ENCODE data around the gene CLRN3. TPM values are rescaled to one million over a fixed set of nuclear protein-coding genes. Genes with fewer than 3 reads are reported as not detected.

The CLRN3 gene, protein sequence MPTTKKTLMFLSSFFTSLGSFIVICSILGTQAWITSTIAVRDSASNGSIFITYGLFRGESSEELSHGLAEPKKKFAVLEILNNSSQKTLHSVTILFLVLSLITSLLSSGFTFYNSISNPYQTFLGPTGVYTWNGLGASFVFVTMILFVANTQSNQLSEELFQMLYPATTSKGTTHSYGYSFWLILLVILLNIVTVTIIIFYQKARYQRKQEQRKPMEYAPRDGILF
- 1 to 10 TPM in 1 of 12 donors, under 1 TPM in 2, not detected in 9; 0.14 to 1.6 (median 0.16) TPM for polyA plus RNA-seq (ENCODE audit: insufficient read length in 12 of 12)
- long read RNA-seq, donor 1, transcript CLRN3-201 (3 exons, 1,152 nt) = major isoform, 47 of 107 reads
- long read RNA-seq, donor 1, partial matches to known transcripts = 60 of 107 reads
- long read RNA-seq, donor 1, other reads (novel, unspliced or antisense) = 0 of 107 reads
- long read RNA-seq, donor 2 = 0 reads
- long read RNA-seq, donor 3 = 0 reads
- long read RNA-seq, donor 4 = 0 reads
- long read RNA-seq, donor 5 = 0 reads
- long read RNA-seq, donor 6 = 0 reads
- long read RNA-seq, donor 7 = 0 reads
- long read RNA-seq, donor 8 = 0 reads
- long read RNA-seq, donor 9 = 0 reads
- long read RNA-seq, donor 10 = 0 reads
- long read RNA-seq, donor 11 = 0 reads

DNA sequence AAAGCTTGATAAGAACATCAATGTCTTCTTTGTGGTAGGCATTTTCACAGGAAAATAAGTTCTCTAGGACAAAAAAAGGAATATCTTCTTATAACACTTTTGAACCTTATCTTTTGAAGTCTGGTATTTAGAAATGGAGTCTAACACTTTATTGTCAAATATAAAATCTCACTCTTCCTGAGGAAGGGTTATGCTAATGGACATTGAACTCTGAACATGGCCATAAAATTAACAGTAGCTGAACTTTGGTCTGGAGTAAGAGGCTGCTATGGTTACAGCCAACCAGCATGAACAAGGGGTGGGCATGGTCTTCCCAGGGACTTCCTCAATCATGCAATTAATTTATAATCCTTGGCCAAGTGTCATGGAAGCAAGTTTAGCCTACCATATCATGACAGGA lies at the start of gene CLRN3:
Gene CLRN3, minus strand, starts transcription at position 199 of the 400 bp plus-strand sequence. Its CDS starts 157 bp downstream, at position 42.
- no peak for DNase-seq

DNA sequence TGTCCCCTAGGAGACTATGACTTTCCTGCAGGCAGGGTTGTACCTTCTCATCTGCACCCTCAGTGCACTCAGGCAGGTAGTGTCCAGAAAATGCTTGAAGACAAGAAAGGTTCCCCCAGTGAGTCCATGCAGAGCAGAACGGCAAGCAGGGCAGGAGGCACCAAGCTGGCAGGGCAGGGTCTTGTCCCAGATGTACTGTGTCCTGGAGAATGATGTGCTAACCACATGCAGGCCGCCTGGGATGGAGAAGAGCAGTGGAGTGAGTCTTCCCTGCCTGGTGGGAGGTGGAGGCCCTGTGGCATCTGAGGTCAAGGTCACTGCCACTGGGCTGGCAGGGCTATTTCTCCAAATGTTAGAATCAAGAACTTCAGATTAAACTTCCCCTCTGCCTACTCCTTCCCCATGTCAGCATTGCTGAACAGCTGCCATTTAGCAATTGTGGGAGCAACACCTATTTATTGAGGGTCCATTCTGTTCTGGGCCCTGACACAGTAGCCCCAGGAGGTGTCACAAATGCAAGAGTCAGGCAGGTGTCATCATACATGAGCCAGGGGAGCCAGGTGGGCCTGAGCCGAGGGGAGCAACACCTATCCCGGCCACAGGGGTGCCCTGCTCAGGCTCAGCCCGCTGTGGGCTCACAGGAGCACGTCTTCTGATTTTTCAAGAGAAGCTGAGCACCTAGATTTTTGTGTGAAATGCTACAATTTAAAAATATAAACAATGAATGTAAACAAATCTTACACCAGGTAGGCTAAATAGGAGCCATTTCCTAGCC lies 48.3 kb upstream of the CLRN3 start:
- DNase-seq = no peak

DNA sequence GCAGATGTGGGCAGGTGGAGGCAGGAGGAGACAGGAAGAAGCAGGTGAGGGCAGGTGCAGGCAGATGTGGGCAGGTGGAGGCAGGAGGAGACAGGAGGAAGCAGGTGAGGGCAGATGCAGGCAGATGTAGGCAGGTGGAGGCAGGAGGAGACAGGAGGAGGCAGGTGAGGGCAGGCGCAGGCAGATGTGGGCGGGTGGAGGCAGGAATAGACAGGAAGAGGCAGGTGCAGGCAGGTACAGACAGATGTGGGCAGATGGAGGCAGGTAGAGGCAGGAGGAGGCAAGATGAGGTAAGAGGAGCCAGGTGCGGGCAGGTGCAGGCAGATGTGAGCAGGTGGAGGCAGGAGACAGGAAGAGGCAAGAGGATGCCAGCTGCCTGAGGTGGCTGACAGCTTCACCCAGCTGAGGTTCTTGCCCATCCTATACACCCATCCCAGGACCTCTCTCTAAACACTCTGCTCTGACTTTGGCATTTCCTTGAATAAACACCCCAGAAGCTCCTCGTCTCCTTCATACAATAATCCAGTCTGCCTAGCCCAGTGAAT lies 47.1 kb upstream of the CLRN3 start:
- no peak for DNase-seq

DNA sequence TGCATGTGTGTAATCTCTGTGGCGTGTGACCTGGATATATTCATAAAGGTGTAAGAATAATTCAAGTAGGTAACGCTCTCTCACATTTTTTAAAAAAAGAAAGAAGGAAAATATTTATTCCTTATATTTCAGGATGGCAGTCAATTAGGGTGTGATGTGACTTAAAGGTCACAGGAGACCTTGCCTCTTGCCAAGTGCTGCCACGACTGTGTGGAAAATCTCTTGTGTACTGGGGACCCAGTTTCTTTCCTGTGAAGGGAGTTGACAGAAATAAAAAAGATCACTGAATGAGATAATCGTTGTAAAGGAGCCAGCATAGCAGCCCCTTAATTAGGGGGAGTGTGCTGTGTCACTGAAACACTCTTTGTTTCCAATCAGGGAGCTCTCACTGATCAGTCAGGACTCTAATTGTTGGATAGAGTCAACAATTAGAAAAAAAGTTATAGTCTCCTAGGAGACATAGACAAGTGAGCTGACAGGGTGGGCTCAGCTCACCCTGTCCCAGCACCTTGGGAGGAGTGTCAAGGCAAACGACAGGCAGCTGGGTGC lies 45.2 kb upstream of the CLRN3 start:
- no peak for DNase-seq

DNA sequence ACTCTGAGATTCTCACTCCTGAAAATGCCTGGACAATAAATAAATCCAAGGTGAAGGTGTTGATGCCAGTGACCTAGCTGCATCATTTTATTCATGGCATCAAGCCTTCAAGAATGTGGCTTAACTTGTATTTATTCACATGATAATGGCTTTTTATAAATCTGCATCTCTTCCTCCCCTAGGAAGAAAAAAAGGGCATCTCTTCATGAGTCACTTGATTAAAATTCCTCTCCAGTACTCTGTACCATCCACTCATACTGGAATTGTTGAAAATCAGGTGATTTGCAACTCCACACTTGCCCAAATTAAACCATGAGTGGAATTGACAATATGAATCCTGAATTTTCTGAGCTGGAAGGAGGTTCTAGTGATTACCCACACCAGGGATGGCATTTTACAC lies 44.3 kb upstream of the CLRN3 start:
- DNase-seq = no peak

DNA sequence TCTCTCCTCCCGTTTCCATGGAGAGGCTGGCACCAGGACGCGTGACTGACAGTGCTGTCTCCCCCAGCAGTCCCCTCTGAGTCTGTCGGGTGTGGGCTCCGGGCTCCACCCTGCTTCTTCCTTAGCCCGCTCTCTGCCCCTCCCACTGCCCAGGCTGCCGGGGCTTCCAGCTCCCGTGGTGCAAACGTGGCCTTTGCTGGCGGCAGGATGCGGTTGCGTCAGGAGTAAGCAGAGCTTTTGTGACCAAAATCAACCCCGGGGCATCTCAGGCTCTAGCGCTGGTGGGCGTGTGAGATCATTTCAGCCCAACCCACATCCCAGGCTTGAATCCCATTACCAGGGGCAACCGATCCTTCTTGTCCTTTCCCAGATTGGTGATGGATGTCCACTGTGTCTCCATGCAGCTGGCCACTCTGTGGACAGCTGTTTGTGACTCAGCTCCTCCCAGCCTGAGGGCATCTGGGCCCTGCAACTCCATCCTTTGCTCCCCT lies 42.4 kb upstream of the CLRN3 start:
- peak; percentile 23 for DNase-seq

DNA sequence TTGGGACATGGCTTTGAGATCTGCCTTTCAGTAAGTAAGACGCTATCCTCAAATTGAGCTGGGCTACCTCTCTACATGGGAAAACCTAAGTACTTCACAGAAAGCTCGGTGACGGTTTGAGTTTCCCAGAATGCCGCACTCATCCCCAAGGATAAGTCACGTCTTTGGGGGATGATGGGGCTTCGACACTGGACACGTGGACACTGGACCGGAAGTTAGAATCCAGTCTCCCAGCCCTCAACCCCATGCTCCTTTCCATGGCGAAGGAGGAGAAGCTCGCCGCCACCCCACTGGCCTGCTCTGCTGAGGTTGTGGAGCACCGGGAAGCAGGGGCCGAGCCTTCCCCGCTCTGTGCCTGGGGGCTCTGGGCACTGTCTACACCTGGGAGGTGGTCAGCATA lies 41.6 kb upstream of the CLRN3 start:
- DNase-seq = no peak

DNA sequence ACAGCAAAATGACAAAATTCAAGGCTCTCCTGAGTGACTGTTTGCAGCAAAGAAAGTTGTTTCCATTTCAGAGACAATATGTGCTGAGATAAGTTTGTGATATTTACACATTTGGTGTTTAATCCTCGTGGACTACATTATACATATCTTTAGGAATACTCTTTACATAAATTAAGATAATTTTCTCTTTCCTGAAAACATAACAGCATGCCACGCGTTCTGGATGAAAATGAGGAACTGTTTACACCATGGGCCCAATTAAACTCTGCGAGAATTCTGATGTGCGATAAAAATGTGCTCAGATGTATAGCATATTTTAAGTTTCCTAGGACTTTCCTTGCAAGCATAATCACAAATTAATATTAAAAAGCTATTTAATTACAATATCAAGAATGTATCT lies 40.5 kb upstream of the CLRN3 start:
- no peak for DNase-seq

DNA sequence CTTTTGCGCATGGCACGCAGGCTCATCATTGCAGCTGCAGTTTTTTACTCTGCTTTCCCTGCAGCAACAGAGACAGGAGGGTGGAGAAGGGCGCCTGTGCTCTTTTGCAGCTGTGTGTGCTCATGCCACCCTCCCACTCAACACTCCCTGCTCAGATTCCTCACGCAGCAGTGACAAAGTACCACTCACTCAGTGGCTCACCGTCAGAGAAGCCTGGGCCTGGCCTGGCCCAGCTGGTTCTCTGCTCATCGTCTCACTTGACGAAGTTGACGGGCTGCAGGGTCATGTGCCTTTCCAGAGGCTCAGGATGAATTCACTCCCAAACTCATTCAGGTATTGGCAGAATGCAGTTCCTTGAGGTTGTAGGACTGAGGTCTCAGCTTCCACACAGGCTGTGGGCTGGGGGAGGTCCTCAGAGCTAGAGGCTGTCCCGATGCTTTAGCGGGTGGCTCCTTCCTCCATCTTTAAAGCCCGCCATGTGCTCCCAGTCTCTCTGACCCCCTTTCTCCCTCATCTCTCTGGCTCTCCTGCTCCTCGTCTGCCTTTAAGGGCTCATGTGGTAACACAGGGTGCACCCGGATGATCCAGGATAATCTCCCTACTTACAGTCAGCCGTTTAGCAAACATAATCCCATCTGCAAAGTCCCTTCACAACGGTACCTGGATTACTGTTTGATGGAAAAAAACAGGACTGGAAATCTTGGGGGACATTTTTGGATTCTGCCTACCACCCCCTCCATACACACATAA lies 40.0 kb upstream of the CLRN3 start:
- no peak for DNase-seq

DNA sequence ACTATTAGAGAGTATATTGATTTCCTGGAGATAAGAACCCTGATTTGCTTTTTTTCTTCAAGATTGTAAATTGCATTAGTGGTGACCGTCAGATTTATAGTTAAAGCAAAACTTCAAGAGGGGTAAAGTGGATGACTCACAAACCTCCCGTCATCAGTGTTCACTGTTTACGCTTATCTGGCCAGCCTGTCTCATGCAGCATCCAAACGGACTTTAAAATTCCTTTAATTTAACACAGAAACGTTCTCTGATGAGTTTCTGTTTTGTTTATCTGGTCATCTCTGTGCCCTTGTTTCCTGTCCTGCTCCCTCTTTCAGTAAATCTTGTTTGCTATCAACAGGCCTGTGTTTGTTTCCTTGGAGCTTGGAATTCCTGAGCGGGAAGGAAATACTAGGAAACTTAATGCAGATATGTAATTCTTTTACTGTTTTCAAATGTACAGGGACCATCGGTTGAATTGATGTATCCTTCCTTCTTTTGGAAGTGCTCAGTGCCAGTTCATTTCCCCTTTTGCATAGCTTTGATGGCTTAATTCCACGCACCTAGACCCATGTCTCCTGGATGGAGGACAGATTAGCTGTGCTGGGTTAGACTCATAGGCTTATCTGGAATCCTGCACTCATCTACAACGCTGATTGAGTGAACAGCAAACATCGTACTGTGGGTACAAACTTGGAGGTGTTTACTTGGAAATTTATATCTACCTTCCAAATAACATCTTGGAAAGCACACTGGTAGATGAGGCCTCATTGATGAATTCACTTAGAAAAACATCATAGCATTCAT lies 35.5 kb upstream of the CLRN3 start:
- no peak for DNase-seq

DNA sequence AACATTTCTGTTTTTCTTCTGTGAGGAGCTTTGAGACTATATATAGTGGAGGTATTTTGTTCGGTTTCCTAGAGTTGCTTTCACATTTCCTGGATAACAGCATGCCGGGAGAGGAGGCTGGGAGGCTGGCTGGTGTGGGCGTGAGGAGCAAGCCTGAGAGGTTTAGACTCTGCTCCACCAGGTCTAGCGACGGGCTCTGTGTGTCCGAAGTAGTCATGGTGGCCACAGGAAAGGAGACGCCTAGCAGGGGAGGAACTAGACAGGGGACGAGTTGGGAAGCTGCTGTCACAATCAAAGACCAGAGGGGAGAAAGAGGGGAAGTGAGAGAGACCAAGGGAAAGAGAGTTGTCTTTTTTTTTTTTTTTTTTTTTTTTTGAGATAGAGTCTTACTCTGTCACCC lies 33.7 kb upstream of the CLRN3 start:
- DNase-seq = no peak

DNA sequence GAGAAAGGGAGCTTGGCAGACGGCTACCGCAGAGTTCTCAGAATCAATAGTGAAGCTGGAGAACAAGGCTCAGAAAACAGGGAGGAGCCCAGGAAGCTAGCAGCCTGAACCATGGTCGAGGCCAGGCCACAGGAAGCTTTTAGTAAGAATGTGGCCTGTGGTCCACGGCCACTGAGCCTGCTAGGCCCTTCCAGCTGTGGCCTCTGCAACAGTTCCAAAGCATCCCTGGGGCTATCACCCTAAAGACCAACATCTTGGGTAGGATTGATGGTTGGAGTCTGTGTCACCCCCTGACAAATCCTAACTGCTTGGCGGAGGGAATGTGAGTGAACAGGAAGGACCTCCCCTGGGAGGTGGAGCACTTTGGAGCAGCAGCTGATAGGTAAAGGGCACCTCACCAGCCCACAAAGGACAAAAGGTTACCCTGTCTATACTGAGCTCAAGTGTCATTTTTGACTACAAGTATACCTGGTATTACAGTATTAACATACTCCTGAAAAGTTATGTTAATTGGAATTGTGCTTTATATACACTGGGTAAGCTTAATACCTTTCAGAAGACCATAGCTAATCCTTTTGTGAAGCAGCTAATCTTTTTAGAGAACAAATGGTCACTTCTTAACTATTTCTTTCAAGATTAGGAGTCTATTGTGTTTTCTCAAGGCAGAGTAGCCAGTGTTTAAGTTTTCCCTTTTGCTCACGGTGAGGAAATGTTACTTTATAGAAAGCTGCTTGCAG lies 32.9 kb upstream of the CLRN3 start:
- no peak for DNase-seq

DNA sequence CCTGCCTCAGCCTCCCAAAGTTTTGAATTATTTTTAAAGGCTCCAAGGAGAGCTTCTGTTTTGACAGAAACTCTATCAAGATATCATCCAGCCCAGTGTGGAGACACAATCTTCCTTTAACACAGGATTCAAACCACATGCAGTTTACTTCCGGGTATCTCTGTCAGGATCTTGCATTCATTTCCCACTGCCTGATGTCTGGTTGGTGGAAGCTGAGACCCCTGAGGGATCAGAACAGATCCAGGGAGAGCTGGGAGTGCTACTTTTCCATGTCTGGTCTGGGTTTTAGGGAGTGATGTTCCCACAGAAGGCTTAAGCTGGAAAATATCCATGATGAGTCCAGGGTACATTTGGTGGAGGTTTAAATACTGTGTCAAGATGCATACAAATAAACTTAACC lies 30.9 kb upstream of the CLRN3 start:
- no peak for DNase-seq

DNA sequence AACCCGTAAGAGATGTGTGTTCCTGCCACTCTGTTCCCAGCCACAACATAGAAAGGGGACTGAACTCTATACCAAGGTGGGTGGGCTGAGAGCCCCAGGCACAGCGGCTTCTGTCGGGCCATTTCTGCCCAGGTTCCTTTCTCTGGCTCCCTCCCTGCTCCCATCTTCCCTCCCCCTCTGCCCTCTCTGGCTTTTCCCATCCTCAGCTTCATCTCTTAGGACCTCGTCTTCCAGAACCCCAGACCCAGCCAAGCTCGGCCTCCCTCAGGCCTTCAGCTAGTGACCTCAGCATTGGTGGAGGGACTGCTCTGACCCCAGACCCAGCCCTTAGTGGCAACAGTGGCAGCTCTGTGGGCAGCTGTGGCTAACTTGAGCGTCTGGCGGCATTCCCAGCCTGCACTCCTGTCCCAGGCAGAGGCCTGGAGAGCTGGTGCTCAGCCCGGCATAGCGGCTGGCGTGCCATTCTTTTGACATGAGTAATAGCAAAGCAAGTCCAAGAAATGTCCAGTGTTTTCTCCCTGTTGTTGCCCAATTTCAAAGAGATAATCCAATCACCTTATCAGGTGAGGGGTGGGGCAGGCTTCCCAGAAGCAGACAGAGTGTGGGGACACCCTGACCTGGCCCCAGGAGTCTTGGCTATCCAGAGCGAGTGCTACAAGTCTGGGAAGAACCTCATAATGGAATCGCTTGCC lies 30.1 kb upstream of the CLRN3 start:
- no peak for DNase-seq

DNA sequence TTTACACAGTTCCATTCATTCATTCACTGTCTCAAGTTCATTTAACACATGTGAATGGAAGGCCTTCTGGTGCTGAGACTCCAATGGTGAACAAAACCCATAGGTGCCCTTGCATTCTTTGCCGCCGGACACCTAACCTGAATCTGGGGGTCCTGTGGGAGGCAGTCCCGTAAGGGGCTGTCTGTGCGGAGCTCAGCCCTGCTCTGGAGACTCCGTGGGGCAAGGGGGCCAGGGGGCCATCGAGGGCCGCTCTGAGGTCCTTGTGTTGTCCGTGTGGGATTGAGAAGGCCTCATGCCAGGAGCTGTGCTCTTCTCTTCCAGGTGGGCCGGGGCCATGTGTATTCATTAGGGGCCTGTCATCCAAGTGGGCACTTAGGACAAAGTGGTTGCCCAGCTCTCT lies 29.5 kb upstream of the CLRN3 start:
- DNase-seq = no peak

DNA sequence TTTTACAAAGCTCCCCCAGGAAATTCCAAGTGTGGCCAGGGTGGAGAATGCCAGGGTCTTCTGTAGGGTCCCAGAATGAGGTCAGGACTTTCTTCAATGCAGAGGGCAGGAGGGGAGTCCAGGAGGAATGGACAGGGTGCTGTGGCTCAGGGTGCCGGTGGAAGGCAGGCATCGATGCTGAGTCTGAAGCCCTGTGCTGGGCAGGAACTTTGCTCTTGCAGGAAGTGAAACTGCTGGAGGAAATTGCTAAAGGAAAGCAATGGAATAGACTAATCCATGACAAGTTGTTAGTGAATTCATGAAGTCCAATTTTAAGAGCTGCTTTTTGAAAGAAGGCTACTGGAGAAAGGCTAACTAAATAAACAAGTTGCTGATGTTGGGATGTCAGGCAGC lies 29.0 kb upstream of the CLRN3 start:
- no peak for DNase-seq

DNA sequence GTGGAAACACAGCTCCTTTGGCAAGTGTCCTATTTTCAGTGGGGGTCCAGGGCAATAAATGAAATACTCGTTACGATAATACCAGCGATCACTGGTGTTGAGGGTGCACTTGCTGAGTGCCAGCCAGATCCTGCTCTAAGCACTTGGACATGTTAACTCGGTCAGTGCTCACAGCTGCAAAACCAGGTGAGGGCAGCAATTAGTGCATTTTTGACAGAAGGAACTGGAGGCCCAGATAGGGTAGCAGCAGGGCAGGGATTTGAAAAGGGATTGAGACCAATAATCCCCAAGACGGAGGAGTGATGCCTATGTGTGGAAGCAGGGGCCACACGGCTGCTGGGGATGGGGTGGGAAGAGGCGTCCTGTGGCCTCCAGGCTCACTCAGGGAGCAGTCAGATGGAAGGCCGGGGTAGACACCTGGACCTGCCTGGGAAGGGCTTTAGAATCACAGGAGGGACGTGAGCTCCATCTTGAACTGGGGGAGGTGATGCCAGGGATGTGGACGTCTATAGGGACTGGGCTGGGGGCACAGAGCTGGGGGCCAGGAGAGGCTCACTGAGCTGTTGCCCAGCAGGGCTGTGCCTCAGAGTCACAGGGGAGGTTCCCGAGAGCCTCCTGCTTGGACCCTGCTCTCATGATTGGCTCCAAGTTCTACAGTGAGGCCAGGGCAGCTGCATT lies 28.5 kb upstream of the CLRN3 start:
- no peak for DNase-seq

DNA sequence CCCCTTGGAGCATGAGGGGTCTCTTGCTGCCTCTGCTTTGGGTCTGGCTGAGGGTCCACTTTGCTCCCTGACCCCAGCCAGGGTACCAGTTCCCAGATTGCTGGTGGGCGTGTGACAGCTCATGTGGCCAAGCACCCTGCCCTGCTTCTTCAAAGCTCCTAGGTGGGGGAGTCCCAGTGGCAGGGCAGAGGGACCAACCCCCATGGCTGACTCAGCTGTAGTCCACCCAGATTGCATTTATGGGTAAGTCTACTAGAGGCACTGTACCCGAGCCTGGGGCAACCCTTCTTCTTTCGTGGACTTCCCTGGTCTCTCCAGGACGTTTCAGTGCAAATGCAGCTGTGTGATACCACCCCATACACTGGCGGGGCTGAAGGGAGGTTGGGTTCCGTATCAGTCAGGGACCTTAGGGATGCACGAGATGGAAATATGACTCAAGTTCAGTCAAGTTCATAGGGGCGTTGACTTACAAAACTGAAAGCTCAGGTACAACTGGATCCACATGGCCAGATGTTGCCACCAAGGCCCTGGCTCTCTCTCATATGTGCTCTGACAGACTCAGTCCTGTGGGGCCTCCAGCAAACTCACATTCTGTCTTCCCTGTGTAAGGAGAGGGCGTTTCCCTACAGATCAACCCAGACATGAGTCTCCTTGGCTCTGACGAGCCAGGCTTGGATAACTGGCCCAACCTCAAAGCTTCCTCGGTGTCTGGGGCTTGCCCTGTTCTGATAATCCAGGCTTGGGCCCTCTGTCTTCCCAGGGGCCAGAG lies 27.7 kb upstream of the CLRN3 start:
- DNase-seq = no peak

Data from muscle of arm (tissue), 14 donors.